Spleen (tissue), 11 donors: ENCODE results near the gene MAST4. TPM values are rescaled to one million over a fixed set of nuclear protein-coding genes. Genes with fewer than 3 reads are reported as not detected.

ENCODE experiments used
- DNase-seq: peaks from one replicate; pipeline ENCODE4 v3.0.0-alpha.2; 2020
- H3K27ac ChIP-seq, 8 donors: fragments of 200-600 bp; sonication (generic) in 7 of 8; 1 replicate in 4 of 8; 2 replicates in 4 of 8; pipeline versions ENCODE4 v1.5.0 to v1.8.0; 2016 to 2021; ENCODE audit warnings: inconsistent platforms in 4 of 8, mild to moderate bottlenecking in 4 of 8, moderate library complexity in 1 of 8
- H3K27me3 ChIP-seq, 7 donors: fragments of 200-600 bp; sonication (generic) in 6 of 7; replicated peaks in 1 of 7; 1 replicate in 4 of 7; 2 replicates in 3 of 7; pipeline versions ENCODE4 v1.5.0 to v1.8.0; 2016 to 2021; ENCODE audit warnings: inconsistent platforms in 3 of 7, mild to moderate bottlenecking in 1 of 7
- H3K36me3 ChIP-seq, 6 donors: fragments of 200-600 bp; sonication (generic) in 5 of 6; 1 replicate in 4 of 6; 2 replicates in 2 of 6; pipeline versions ENCODE4 v1.5.0 to v1.8.0; 2016 to 2021; ENCODE audit warnings: inconsistent platforms in 2 of 6
- H3K4me1 ChIP-seq, 6 donors: fragments of 200-600 bp; sonication (generic) in 5 of 6; 1 replicate in 3 of 6; 2 replicates in 3 of 6; pipeline versions ENCODE4 v1.5.0 to v1.8.0; 2016 to 2021; ENCODE audit warnings: inconsistent platforms in 3 of 6
- H3K4me3 ChIP-seq, 8 donors: fragments of 200-600 bp; sonication (generic) in 7 of 8; 1 replicate in 4 of 8; 2 replicates in 4 of 8; pipeline versions ENCODE4 v1.5.0 to v1.8.0; 2016 to 2021; ENCODE audit warnings: inconsistent platforms in 4 of 8, mild to moderate bottlenecking in 4 of 8, moderate library complexity in 2 of 8
- H3K9me3 ChIP-seq, 8 donors: fragments of 200-600 bp; sonication (generic) in 7 of 8; 1 replicate in 4 of 8; 2 replicates in 4 of 8; pipeline versions ENCODE4 v1.5.0 to v1.8.0; 2016 to 2021; ENCODE audit warnings: inconsistent platforms in 4 of 8
- POLR2A ChIP-seq, 3 donors: fragments of 450-650 bp; IDR thresholded peaks; one replicate each; pipeline ENCODE4 v1.5.1; 2017; ENCODE audit warnings: antibody characterized with exemption in 3 of 3, mild to moderate bottlenecking in 1 of 3
- POLR2AphosphoS5 ChIP-seq, 3 donors: sonication (generic); formaldehyde crosslinking; IDR thresholded peaks; one replicate each; pipeline ENCODE4 v1.5.1; 2017; ENCODE audit warnings: antibody characterized with exemption in 3 of 3
- WGBS, 5 donors: extraction: QIAGEN DNeasy Blood & Tissue Kit in 3 of 5; methylation state at CpG; one replicate each; pipeline versions ENCODE4 v1.1.5 to v1.1.7; 2013 to 2018; 5-methylcytosine and 5-hydroxymethylcytosine counted together
- intact Hi-C: fragments of 100-400 bp; cut with DNase I; formaldehyde crosslinking; loops from one replicate; pipeline ENCODE4 v1.15.0; 2023; ENCODE audit warnings: low total_unique reads
- polyA plus RNA-seq, 3 donors: library from polyadenylated mRNA; stranded (reverse); fragments of 200-250 nt; gene quantifications; one replicate each; pipeline ENCODE4 v1.2.1, GENCODE V29; 2013
- total RNA-seq, 7 donors: library from RNA; depleted of rRNA in 3 of 7; stranded (reverse); fragments of >200 nt in 3 of 7; fragmentation: NEBNext Ultra II Directional in 4 of 7; extraction: Animal tissue kit (Norgen Biotek cat#: 25700) in 4 of 7; gene quantifications; one replicate each; pipeline versions ENCODE4 v1.1.0 to v1.2.1, GENCODE V29; 2016 to 2021
- TF ChIP-seq, protein P1 (sequence below), 11 experiments: fragments of 200-600 bp in 7 of 11; fragments of 450-650 bp in 4 of 11; sonication (generic) in 4 of 11; IDR thresholded peaks in 8 of 11; conservative IDR thresholded peaks in 3 of 11; 1 replicate in 7 of 11; 2 replicates in 4 of 11; pipeline versions ENCODE4 v1.4.0 to v1.8.0; 2016 to 2021; ENCODE audit warnings: antibody characterized with exemption in 11 of 11, inconsistent platforms in 4 of 11, mild to moderate bottlenecking in 1 of 11
- donor health status: healthy with polysubstance abuse.
- donor health status: DM: no; HTN: no; CAD: no; lungs with moderate emphysema.
- donor health status: DM: no; HTN: no; CAD: no.
- donor health status: Bipolar disorder and iron deficiency.
- donor health status: healthy.
- donor health status: DM: no; HTN: no; CAD: no.
- donor health status: DM: yes; HTN: yes; CAD: no.

The MAST4 gene
- total and polyA plus RNA-seq, 10 donors = 2.5 to 43.7 (median 25.4) TPM

DNA sequence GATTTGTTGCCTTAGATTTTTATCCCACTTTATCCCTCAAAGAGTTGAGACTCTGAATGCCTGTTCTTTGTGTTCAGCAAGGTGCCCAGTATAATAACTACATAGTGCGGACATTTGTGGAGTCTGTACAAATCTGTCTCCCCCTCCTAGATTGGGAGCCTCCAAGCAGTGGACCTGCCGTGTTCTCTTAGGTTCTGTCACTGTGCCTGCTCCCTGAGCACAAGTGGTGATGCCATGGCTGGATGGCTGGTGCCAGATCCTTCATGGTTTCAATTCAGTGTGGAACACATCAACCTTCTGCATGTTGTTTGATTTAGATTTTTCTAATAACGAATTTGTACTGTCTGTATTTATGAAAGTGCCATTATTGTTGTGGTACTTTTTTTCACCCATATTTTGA lies 307.5 kb downstream of the MAST4 start:
- no peak for TF ChIP-seq POLR2AphosphoS5 (IDR thresholded peaks at IDR 0.05)
- TF ChIP-seq, protein P1, sequence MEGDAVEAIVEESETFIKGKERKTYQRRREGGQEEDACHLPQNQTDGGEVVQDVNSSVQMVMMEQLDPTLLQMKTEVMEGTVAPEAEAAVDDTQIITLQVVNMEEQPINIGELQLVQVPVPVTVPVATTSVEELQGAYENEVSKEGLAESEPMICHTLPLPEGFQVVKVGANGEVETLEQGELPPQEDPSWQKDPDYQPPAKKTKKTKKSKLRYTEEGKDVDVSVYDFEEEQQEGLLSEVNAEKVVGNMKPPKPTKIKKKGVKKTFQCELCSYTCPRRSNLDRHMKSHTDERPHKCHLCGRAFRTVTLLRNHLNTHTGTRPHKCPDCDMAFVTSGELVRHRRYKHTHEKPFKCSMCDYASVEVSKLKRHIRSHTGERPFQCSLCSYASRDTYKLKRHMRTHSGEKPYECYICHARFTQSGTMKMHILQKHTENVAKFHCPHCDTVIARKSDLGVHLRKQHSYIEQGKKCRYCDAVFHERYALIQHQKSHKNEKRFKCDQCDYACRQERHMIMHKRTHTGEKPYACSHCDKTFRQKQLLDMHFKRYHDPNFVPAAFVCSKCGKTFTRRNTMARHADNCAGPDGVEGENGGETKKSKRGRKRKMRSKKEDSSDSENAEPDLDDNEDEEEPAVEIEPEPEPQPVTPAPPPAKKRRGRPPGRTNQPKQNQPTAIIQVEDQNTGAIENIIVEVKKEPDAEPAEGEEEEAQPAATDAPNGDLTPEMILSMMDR (IDR thresholded peaks at IDR 0.05 in 8 of 11, conservative IDR thresholded peaks at IDR 0.05 in 3 of 11) = no peak
- TF ChIP-seq POLR2A (IDR thresholded peaks at IDR 0.05) = no peak
- H3K4me3 ChIP-seq = no peak overlapping the region
- intact Hi-C loops = no loop called here
- no peaks in the 10 kb centered on the region for H3K9me3 ChIP-seq
- H3K27me3 ChIP-seq = peaks cover 0 to 6% (median 0%) of the 10 kb centered on the region in 7 donors
- no peak overlapping the region for H3K27ac ChIP-seq
- H3K4me1 ChIP-seq = no peaks in the 10 kb centered on the region
- H3K36me3 ChIP-seq = no peaks in the 10 kb centered on the region
- 88 to 95% (median 92%) methylated on average over 3 of the region's 3 CpGs for WGBS, 5 donors
- no peak for DNase-seq

GRCh38 chr5:66904189-66904588 lies 308.0 kb downstream of the MAST4 start:
- no peak for TF ChIP-seq POLR2AphosphoS5 (IDR thresholded peaks at IDR 0.05)
- TF ChIP-seq POLR2A (IDR thresholded peaks at IDR 0.05) = no peak
- TF ChIP-seq, protein P1 (IDR thresholded peaks at IDR 0.05 in 8 of 11, conservative IDR thresholded peaks at IDR 0.05 in 3 of 11) = no peak
- Histone ChIP-seq H3K36me3 (no peaks in the 10 kb centered on the region), H3K4me1 (no peaks in the 10 kb centered on the region), H3K27ac (no peak overlapping the region), H3K9me3 (no peaks in the 10 kb centered on the region), H3K27me3 (peaks cover 0 to 6% (median 0%) of the 10 kb centered on the region in 7 donors), H3K4me3 (no peak overlapping the region)
- intact Hi-C loops = no loop called here
- 49 to 60% (median 57%) methylated on average over 3 of the region's 3 CpGs for WGBS, 5 donors
- DNase-seq = no peak

DNA sequence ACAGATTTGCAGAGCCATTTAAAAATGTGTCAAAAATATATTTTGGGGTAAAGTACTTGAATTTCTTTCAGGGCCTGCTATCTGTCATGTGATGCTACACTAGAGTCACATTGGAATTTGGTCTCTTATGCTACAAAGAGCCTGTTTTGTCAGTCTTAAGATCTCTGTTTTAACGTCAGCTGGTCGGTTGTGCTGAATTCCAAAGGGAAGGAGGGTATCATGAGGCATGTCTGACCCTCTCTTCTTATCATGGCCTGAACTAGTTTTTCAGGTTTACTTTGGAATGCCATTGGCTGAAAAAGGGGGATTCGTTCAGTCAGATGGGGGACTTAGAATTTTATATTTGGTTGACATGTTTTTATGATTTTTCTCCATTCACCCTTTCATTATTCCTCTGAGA lies 309.8 kb downstream of the MAST4 start:
- WGBS, 5 donors = 88 to 94% (median 92%) methylated on average over 3 of the region's 3 CpGs
- H3K36me3 ChIP-seq = no peaks in the 10 kb centered on the region
- no peaks in the 10 kb centered on the region for H3K9me3 ChIP-seq
- intact Hi-C loops = no loop called here
- H3K27me3 ChIP-seq = peaks cover 0 to 6% (median 0%) of the 10 kb centered on the region in 7 donors
- TF ChIP-seq POLR2AphosphoS5 (IDR thresholded peaks at IDR 0.05) (no peak), POLR2A (IDR thresholded peaks at IDR 0.05) (no peak)
- TF ChIP-seq, protein P1 (IDR thresholded peaks at IDR 0.05 in 8 of 11, conservative IDR thresholded peaks at IDR 0.05 in 3 of 11) = no peak
- no peak overlapping the region for H3K4me3 ChIP-seq
- H3K27ac ChIP-seq = no peak overlapping the region
- H3K4me1 ChIP-seq = no peaks in the 10 kb centered on the region
- no peak for DNase-seq

- no peak for DNase-seq
- no peak overlapping the region for H3K4me3 ChIP-seq
- H3K36me3 ChIP-seq = no peaks in the 10 kb centered on the region
- H3K9me3 ChIP-seq = no peaks in the 10 kb centered on the region
- peaks cover 0 to 6% (median 0%) of the 10 kb centered on the region in 7 donors for H3K27me3 ChIP-seq
- 52 to 91% (median 84%) methylated on average over 1 of the region's 1 CpG for WGBS, 5 donors
- intact Hi-C loops = no loop called here
- H3K27ac ChIP-seq = no peak overlapping the region
- no peaks in the 10 kb centered on the region for H3K4me1 ChIP-seq
- TF ChIP-seq POLR2A (IDR thresholded peaks at IDR 0.05) = no peak
- no peak for TF ChIP-seq POLR2AphosphoS5 (IDR thresholded peaks at IDR 0.05)
- TF ChIP-seq, protein P1 (IDR thresholded peaks at IDR 0.05 in 8 of 11, conservative IDR thresholded peaks at IDR 0.05 in 3 of 11) = no peak
Measured at GRCh38 chr5:66908230-66908629, 312.0 kb downstream of the MAST4 start.
